Stimulated activated CD4-positive, alpha-beta T cell treated with anti-CD3 and anti-CD28 coated beads, Interleukin-2, amount 100 ng/mL, for 24 hours (primary cell): ENCODE results near the gene RIMS1.

Experiments used
- DNase-seq, 2 donors: peaks; one replicate each; pipeline ENCODE4 v3.0.0-alpha.2; 2020

RIMS1 gene

DNA sequence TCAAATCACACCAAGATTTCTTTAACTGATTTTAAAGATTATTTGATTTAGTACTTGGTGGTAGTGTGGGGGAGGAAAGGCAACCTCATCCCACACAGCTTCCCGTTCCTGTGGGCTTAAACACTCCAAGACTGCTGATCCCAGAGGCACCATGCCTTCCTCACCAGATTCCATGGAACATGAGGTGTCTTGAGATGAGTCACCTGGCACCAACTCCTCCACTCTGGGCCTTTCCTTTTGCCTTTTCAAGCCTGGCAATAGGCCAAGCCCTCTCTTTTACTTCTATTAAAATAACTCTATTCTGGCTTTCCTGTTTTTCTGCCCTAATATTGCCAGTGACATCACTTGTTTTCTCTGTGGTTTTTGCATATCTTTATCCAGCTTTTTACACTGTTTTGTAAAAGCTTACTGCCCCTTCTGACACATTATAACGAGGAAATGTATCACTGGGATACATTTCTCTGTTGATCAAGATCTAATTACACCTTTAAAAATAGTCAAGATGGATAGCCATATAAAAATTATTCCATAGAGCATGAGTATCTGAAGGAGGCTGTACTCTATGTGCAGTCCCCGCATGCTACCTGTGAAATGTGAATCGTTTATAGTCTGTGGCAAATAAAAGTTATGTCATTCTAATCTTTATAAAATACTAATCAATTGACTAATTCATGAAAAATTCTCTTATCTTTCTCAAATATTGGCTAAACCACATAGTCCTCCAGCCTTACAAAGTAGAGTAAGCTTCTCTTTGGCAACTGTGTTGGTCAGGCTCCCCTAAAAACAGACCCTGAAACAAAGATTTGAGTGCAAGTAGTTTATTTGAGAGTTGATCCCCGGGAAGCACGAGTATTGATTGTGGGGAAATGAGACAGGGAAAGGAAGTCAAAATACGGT lies 477.7 kb downstream of the RIMS1 start:
- no peak for DNase-seq

DNA sequence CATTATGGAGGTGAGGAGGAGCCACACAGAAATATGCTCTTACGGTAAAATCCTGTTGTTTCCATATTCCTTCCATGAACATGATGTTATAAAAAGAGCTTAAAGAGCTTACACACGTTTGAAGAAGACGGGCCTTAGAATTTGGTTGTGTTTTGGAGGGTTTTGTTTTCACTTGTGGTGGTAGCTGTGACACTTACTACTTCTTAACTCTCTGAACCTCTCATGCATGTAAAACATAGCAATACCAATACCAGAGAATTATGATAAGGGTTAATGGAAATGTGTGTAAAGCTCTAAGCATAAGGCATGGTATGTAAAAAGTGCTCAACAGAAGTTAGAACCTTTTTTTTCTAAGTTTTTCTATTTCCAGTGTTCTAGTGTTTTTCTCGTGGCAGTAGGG lies 479.4 kb downstream of the RIMS1 start:
- no peak for DNase-seq

DNA sequence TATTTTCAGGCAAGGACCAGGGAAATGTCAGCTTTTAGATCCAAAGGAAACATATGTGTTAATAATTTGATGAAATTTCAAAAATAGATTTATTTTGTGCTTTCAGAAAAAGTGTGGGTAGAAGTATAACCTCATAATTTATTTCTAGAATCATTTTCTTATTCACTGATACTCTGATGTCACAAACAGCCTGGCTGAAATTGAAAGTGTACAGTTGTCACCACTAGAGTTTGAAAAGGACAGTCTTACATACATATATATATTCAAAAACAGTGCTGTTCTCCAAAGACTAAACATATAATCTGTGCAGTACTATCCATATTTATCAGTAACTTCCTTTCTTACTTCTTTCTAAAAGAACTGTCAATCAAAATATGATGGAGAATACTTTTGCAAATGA lies 481.1 kb downstream of the RIMS1 start:
- DNase-seq: no peak

DNA sequence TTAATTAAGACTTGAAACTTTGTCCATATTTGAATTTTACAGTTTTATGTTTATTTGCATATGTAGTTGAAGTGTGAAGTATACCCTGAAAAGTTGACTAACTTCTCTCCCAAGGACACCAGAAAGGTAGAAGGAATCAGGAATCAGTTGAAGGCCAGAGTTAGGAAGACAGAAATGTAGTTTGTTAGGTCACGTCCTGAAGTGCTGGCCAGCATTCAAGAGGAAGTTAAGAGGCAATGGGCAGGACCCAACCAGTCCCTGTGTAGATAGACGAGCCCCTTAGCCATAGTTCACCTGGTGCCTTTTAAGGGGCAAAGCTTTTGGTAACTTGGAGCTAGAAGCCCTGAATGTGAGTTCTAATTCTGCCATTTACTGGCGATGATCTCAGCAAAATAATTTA lies 485.1 kb downstream of the RIMS1 start:
- no peak for DNase-seq

DNA sequence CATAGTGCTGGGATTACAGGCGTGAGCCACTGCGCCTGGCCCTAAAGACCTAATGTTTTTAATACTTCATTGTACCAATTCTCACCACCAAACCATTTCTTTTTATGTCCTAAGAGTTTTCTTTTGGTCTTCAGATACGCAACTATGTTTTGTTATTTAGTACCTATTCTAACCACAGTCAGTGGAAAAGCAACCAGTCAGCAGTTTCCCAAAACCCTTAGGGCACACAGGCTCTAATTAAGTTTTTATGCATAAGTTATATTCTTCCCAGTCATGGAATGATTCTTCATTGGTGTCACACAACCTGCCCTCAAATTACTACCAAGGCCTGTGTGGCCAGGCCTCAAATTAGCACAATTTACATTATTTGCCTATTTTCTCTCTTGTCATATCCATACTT lies 487.8 kb downstream of the RIMS1 start:
- no peak for DNase-seq

DNA sequence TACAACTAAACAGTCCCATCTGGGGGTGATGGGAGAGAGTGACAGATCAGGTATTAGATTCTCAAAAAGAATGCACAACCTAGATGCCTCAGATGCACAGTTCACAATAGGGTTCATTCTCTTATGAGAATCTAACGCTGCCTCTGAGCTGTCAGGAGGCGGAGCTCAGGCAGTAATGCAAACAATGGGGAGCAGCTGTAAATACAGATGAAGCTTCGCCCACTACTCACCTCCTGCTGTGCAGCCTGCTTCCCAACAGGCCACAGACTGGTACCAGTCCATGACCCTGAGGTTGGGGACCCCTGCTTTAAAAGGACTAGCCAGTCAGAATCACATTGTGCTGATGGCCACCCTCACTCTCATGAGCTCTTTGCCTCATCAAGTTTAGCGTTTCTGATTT lies 488.5 kb downstream of the RIMS1 start:
- DNase-seq: no peak

DNA sequence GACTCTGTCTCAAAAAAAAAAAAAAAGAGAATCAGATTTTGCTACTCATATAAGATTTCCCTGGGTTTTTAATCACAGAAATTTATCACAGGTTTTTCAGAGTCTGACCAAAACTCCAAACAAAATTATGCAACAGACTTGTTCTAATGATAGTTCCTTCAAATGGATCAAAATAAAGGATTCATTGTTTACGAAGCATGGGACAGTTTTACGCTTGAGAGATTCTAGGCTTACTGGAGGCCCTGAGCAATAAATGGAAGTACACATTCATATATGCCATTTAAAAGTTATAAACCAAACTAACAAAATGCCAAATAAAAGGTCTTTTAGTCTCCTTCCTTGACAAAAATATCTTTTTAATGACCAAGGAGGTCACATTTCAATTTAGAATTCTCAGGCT lies 490.4 kb downstream of the RIMS1 start:
- no peak for DNase-seq

DNA sequence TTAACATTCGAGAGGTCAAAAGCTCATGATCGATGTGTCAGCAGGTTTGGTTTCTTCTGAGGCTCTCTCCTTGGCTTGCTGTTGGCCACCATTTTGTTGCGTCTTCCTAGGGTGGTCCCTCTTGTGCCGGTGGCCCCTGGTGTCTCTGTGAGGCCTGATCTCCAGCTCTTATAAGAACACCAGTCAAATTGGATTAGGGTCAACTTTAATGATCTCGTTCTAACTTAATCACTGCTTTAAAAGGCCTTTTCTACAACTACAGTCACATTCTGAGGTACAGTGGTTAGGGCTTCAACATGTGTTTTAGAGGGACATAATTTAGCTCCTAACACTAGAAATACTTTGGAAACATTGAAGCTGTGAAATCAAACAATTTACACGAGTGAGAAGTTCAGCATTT lies 494.7 kb downstream of the RIMS1 start:
- no peak for DNase-seq

DNA sequence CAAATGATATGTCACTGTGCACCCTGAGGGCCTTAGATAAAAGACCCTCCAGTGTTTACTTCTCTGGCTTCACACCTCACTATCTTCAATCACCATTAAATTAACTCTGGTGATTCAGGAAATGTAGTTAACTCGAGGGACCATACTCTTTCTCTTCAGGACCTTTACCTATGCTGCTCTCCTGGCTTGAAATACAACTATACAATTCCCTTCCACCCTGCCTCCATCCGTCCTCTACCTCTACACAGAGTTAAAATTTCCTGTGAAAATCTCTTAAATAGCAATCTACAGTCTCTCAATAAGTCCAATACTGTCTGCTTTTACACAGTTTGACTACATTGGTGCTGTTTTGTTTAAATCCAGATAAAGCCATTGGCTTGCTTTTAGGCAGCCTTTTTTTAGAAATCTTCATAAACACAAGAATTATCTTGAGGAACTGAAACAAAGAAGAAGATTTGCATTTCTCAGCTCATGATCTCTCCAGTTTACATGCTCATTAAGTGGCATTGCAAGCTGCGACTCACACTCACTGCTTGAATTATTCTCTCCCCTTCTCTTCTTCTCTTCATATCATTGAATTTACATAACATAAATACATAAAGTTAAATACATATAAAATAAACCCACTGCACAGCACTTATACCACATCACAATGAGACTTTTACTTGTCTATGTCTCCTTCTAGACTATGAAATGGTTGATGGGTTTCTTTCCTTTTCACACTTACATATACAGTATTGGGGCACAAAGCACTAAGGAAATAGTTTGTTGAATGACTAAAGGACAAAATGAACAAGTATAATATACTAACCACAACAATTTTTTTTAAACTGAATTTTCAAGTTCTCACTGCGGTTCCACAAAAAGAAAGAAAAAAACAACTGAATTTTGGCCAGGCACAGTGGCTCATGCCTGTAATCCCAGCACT lies 496.5 kb downstream of the RIMS1 start:
- no peak for DNase-seq

DNA sequence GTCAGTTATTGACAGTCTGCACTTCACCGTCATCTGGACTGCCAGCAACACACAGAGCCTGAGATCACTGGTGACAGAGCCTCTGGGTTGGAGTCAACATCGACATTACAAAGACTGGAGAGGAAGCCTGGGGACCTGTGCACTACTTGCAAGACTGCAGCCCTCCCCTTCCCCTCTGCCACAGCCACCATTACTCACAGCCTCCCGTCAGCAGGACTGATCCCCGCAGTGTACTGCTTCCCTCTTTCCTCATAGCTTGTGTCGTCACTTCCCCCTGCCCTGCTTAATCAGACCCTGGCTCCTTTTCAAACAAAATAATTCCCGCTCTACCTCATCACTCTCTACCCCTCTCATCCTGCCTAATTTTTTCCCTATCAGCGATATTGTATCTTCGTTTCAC lies 500.0 kb downstream of the RIMS1 start:
- no peak for DNase-seq

DNA sequence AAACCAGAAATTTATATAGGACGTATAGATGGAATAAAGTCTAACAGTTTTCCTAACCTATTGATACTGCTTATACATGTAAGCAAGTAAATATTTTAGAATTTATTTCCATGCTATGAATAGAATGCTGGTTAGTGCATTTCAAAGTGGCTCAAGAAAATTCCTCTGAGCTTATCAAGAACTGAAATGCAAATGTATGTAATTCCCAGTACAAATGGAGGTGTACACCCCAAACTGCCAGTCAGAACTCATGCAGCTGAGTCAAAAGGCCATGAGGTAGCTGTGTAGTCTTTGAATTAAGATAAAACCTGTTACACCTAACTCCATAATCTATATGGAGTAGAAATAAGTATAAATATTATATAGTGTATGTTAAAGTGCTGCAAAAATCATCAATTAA lies 503.3 kb downstream of the RIMS1 start:
- no peak for DNase-seq

DNA sequence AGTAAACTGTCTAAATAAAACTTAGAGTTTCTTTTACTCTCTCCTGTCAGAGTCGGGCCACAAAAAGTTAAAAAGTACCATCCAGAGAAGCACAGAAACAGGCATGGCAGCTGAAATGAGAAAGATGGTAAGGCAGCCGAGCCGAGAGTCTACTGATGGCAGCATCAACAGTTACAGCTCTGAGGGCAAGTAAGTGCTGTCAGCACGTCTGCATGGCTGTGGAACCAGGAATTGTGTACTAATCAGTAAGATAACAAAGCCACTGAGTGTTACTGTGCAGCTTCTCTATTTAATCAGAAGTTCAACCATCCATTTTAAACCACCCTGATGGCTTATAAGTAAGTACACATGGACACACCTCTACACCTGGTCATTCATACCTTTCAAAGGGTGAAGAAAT lies 504.2 kb downstream of the RIMS1 start:
- no peak for DNase-seq

DNA sequence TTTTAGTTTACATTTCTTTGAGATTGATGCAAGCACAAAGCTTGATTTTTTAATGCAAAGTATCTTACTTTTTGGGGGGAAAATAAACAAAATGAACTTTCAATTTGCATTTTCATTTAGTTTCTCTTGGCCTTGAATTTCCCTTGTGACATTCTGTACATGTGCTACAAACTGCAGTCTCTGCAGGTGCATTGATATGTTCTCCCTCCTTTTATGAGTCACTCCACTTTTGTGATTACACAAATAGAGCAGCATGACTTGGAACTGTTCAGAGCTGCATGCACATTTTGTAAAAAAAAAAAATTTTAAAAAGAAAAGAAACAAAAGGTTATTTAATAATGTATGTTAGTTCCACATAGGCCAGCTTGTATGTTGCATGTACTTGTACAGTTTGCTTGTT lies 515.5 kb downstream of the RIMS1 start:
- DNase-seq: no peak

DNA sequence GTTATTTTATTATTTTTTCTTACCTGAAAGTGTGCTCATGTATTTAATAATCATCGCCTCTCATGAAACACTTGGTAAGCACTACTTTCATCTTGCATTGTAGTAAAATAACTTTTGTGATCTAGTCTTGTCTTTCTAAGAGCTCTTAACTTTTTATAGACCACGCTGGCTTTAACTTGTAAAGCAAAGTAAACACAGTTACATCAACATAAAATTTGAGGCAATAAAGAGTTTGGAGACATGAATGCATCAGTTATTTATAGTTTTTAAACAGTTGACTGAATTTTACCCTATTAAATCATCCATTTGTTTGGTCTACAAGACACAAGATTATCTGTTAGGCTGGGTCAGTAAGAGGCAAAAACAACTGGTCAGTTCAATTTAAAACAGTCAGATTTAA lies 517.1 kb downstream of the RIMS1 start:
- no peak for DNase-seq

DNA sequence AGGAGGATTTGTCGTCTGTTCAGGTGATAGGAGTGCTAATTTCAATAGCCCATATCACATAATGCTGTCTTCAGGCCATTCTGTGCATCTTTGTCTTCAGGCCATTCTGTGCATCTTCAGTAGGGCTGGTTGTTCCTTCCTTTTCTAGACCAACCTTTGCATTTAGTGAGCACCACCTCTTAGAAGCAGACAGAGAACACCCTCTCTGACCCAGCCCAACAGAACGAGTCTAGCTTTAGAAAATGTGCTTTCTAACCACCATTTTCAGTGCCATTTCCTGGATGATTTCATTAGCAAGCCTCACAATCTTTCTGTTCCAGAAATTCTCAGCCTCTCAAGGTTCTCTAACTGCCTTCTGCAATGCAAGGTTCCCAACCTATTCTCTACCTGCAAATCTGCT lies 520.2 kb downstream of the RIMS1 start:
- DNase-seq: no peak

DNA sequence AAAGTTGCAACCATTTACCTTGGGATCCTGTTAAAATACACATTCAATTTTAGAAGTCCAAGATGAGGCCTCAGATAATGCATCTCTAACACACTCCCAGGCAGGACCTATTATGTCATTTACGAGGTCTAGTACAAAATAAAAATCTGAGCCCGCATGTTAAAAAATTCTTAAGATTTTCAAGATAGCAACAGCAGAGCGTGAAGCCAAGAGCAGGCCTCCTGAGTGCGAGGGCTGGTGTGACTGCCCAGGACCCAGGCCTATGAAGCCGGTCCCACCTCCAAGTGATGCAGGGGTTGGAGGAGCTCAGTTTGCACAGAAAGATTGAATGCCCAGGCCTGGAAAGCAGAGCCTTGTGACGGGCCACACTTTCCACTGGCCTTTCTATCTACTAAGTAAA lies 524.4 kb downstream of the RIMS1 start:
- DNase-seq: no peak

DNA sequence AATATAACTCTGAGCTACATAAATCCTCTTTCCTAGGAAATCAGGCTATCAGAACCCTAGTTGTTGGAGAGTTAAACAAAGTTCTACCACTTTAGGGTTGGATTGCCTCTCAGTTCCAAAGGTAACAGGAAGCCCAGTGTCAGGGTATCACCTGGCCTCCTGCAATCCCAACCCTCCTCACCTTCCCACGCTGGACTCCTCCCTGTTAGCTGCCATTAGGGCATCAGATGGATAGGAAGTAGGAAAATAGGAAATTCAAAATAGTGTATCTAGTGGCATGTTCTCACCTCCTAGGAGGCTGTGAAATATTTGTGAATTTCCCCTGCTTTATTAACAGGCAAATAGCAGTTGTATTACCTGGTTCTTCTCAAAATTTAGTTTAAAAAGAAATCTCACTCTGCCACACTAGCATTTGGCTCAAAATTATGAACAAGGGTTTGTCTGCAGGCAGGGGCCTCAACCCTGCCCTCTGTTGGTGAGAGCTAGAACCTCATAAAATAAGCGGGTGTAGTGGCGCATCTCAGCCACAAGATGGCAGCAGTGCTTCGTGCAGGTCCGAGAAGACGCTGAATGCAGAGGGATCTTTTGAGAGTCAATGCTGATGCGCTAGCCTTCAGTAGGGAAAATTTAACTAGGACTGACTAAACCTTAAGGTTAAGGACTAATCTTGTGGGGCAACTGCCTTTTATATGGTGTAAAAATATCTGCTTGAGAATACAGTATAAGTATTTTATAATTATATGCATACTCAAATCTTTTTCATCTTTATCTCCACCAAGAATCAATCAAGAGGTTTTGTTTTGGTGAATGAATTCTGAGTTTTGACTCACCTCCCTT lies 525.7 kb downstream of the RIMS1 start:
- peak; percentile 67 to 73 for DNase-seq

DNA sequence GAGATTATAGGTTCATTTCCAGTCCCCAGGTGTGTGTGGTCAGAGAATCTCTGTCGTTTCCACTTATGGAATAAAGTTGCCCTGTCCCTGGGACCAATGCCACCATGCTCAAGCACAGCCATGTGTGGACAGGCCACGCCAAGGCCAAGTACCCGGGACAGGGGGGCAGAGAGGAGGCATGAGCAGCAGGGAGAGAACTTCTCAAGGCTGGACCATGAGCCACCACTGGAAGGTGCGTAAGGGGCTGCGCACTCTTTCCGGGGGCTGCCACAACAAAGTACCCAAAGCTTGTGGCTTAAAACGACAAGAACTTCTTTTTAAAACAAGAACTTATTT lies 526.3 kb downstream of the RIMS1 start:
- no peak for DNase-seq

DNA sequence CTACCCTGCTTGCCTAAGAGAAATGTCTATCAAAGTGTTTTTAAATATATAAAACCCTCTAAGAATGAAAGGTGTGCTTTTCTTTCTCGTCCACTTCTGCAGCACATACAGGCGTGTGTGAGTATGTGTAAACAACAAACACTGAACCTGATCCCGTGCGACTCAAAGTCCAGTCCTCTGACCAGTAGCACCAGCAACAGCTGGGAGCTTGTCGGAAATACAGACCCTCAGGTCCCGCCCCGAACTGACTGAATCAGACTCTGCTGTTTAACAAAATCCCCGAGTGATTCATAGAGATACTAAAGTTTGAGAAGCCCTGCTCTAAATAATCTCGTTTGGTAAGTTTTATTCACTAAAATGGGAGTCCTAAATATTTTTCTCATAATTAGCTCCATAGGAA lies 527.5 kb downstream of the RIMS1 start:
- DNase-seq: no peak

DNA sequence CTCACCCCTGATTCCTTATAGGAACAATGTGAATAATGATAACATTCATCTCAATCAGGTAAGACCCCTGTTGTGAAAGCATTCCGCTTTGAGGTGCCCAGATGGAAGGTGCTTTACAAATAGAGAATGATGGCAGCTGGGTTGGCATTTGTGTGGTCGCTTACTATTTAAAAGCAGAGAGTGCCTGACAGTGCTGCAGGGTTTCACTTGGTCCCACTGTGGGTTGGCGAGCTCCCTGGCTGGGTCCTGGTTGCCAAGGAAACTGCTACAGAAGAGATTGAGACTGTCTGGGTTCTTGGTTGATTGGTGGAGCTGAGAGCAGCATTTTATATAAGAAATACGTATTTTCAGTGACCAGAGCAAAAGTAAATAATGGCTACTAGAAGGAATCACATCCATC lies 528.3 kb downstream of the RIMS1 start:
- no peak for DNase-seq

DNA sequence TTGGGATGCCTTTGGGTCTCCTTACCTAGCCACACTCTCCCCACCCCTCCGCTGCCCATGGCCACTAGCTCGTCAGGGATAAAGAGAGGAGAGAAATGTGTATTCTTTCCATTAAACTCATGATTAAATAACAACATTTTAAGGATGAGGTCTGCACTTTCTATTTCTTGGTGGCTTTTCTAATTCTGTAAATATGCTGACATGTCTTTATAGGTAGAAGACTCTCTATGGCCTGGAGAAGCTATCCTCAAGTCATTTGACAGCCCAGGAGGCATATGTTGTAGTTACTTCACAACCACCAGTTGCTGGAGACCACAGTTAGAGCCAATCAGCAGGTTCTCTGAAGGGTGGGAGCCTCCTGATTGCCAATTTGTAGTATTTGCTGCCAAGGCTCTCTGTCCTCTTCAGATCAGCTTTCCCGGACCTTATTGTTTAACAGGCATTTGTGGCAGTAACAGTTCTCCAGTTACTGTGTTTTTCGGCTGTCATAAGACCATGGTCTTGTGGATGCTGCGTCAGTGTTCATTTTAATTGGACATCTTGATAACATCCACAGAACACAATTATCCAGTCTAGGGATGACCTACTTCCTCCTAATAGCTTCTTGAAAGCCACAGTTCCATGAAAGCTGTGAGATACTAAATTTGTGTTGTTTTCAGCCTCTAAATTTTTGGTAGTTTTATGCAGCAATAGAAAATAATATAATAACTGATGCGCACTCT lies 530.6 kb downstream of the RIMS1 start:
- no peak for DNase-seq

DNA sequence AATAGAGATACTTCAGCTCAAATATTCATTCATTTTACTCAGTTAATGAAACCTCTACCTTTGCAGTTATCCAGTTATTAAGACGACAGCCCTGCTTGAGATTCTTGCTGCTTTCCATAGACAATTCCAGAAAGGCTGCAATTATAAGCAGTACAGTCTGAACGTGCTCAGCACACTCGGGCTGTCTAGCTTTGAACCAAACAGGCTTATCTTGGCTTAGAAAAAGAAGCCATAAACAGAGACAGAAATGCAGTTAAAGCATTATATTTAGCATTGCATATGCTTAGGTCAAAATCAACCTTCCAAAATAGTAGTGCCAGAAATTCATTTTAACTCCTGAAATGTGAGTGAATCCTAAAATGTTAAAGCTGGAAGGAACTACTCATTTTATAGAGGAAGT lies 531.4 kb downstream of the RIMS1 start:
- no peak for DNase-seq

DNA sequence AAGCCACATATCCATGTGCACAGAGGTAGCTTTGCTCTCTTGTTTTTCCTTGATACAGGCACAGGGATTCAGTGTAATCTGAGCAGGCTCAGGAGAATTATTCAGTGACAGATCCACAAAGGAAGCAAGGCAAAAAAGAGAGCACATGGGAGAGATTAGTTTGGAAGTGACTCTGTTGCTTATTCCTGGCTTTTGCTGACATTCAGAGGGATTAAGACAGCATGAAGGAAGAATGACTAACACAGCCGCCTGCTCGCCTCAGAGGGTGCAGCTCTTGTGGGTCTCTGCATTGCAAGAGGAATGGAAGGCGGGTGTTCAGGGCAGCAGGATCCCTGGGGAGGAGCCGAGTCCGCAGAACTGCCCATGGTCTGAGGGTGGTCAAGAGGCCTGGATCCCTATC lies 532.1 kb downstream of the RIMS1 start:
- DNase-seq: no peak
